Keratinocyte (primary cell): ENCODE data around the gene CTNNA3. TPM values are rescaled to one million over a fixed set of nuclear protein-coding genes. Genes with fewer than 3 reads are reported as not detected.

ENCODE experiments used
- DNase-seq: peaks from one replicate; pipeline ENCODE4 v3.0.0-alpha.2; 2011; ENCODE audit warnings: low read depth, missing footprints, low spot score
- FAIRE-seq: peaks from 2 replicates; lab custom pipeline; 2011; peaks lifted over from hg19 to GRCh38; lab: Jason Lieb, UNC
- H2AFZ ChIP-seq: 2 replicates; pipeline ENCODE4 v1.6.0; 2012; ENCODE audit warnings: low read length, control low read depth, inconsistent platforms; ENCODE audit not compliant: control insufficient read depth
- H3K27ac ChIP-seq: 2 replicates; pipeline ENCODE4 v1.5.1; 2011; ENCODE audit warnings: low read length; ENCODE audit not compliant: control insufficient read depth, insufficient read depth
- H3K27me3 ChIP-seq: 3 replicates; pipeline ENCODE4 v1.6.0; 2011; ENCODE audit warnings: low read length; ENCODE audit not compliant: control insufficient read depth, insufficient read depth; ENCODE audit errors: extremely low read depth
- H3K36me3 ChIP-seq, 2 experiments: 2 replicates in 1 of 2; 3 replicates in 1 of 2; pipeline ENCODE4 v1.5.1; 2011; ENCODE audit warnings: low read length in 2 of 2, mild to moderate bottlenecking in 1 of 2; ENCODE audit not compliant: control insufficient read depth in 2 of 2, insufficient read depth in 2 of 2; ENCODE audit errors: extremely low read depth in 1 of 2
- H3K4me1 ChIP-seq: 3 replicates; pipeline ENCODE4 v1.5.1; 2011; ENCODE audit warnings: low read length; ENCODE audit not compliant: control insufficient read depth, insufficient read depth; ENCODE audit errors: extremely low read depth
- H3K4me2 ChIP-seq: 3 replicates; pipeline ENCODE4 v1.6.0; 2011; ENCODE audit warnings: low read depth, low read length; ENCODE audit not compliant: control insufficient read depth, insufficient read depth; ENCODE audit errors: extremely low read depth
- H3K4me3 ChIP-seq, 3 experiments: fragments of 200-600 bp in 1 of 3; sonication (generic) in 1 of 3; 2 replicates in 2 of 3; 3 replicates in 1 of 3; pipeline ENCODE4 v1.5.1; 2011 to 2016; ENCODE audit warnings: low read length in 3 of 3, mild to moderate bottlenecking in 3 of 3, control low read depth in 2 of 3, inconsistent platforms in 1 of 3, low read depth in 1 of 3, mixed read lengths in 1 of 3, mixed run types in 1 of 3, moderate library complexity in 1 of 3; ENCODE audit not compliant: control insufficient read depth in 2 of 3, insufficient read depth in 2 of 3; ENCODE audit errors: extremely low read depth in 1 of 3
- H3K79me2 ChIP-seq: 2 replicates; pipeline ENCODE4 v1.6.0; 2012; ENCODE audit warnings: low read length; ENCODE audit not compliant: control insufficient read depth, insufficient read depth
- H3K9ac ChIP-seq: 3 replicates; pipeline ENCODE4 v1.6.0; 2011; ENCODE audit warnings: low read length; ENCODE audit not compliant: control insufficient read depth, insufficient read depth; ENCODE audit errors: extremely low read depth
- H3K9me1 ChIP-seq: 3 replicates; pipeline ENCODE4 v1.6.0; 2011; ENCODE audit warnings: low read length; ENCODE audit not compliant: control insufficient read depth, insufficient read depth; ENCODE audit errors: extremely low read depth
- H3K9me3 ChIP-seq: 2 replicates; pipeline ENCODE4 v1.5.1; 2012; ENCODE audit warnings: low read depth, low read length; ENCODE audit not compliant: control insufficient read depth
- H4K20me1 ChIP-seq: 3 replicates; pipeline ENCODE4 v1.6.0; 2011; ENCODE audit warnings: low read length; ENCODE audit not compliant: control insufficient read depth, insufficient read depth; ENCODE audit errors: extremely low read depth
- EZH2 ChIP-seq: IDR thresholded peaks from one replicate; pipeline ENCODE4 v1.6.1; 2012; ENCODE audit warnings: inconsistent platforms, mild to moderate bottlenecking, low read length, moderate library complexity
- dilution Hi-C: fragments of 300-500 bp; cut with MboI; formaldehyde crosslinking; loops from one replicate; pipeline ENCODE4 v1.7.0; 2020; ENCODE audit warnings: low sequenced_read_pairs; ENCODE audit not compliant: extremely low pct_ligation_motif_present
- polyA plus RNA-seq, 5 experiments: library from polyadenylated mRNA; depleted of rRNA in 3 of 5; stranded (reverse) in 3 of 5; stranded (forward) in 1 of 5; unstranded in 1 of 5; fragments of >200 nt; gene quantifications; 1 replicate in 1 of 5; 2 replicates in 3 of 5; 3 replicates in 1 of 5; pipeline versions ENCODE4 v1.2.1 to v1.2.3, GENCODE V29; 2011 to 2012; ENCODE audit warnings: missing spikeins in 2 of 5, low read depth in 1 of 5, low replicate concordance in 1 of 5
- TF ChIP-seq, protein P1 (sequence below), 3 experiments: IDR thresholded peaks in 1 of 3; conservative IDR thresholded peaks in 1 of 3; optimal IDR thresholded peaks in 1 of 3; 2 replicates in 2 of 3; 3 replicates in 1 of 3; pipeline versions ENCODE3 to v1.5.1; 2011; ENCODE audit warnings: low read length in 3 of 3, mild to moderate bottlenecking in 3 of 3, moderate library complexity in 2 of 3, control low read depth in 1 of 3, inconsistent platforms in 1 of 3; ENCODE audit not compliant: insufficient read depth in 2 of 3; ENCODE audit errors: extremely low read depth in 1 of 3

Gene CTNNA3
- polyA plus RNA-seq, 1 donor (not counting 4 experiments of a cell fraction or from before 2014, with no cell fraction given), result 0.01 TPM

DNA sequence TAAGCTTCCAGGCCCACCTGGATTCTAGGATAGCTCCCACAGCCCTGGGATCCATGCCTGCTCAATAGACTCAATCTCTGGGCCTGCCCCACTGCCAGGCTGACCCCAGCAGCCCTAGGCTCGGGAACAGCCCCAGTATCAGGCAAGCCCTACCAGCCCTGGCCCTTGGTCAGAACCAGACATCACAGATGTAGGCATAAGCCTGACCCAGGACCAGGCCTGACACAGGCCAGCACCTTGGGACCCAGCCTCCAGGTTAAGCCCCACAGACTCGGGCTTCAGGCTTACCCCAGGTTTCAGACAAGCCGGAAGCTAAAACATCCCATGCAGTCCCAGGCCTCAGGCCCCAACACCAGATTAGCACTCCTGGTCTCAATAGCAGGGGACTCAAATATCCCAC is 1046.4 kb downstream of the CTNNA3 start:
- TF ChIP-seq, protein P1, sequence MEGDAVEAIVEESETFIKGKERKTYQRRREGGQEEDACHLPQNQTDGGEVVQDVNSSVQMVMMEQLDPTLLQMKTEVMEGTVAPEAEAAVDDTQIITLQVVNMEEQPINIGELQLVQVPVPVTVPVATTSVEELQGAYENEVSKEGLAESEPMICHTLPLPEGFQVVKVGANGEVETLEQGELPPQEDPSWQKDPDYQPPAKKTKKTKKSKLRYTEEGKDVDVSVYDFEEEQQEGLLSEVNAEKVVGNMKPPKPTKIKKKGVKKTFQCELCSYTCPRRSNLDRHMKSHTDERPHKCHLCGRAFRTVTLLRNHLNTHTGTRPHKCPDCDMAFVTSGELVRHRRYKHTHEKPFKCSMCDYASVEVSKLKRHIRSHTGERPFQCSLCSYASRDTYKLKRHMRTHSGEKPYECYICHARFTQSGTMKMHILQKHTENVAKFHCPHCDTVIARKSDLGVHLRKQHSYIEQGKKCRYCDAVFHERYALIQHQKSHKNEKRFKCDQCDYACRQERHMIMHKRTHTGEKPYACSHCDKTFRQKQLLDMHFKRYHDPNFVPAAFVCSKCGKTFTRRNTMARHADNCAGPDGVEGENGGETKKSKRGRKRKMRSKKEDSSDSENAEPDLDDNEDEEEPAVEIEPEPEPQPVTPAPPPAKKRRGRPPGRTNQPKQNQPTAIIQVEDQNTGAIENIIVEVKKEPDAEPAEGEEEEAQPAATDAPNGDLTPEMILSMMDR (optimal IDR thresholded peaks at IDR 0.05 in 1 of 3, IDR thresholded peaks at IDR 0.05 in 1 of 3, conservative IDR thresholded peaks at IDR 0.05 in 1 of 3; ENCODE audit: extremely low read depth in 1 of 3, insufficient read depth in 2 of 3, low read length in 3 of 3), result no peak
- no peak for TF ChIP-seq EZH2
- no peaks in the 10 kb centered on the region for H4K20me1 ChIP-seq
- no peaks in the 10 kb centered on the region for H3K9me3 ChIP-seq
- no peak for FAIRE-seq
- H3K9ac ChIP-seq, result no peak overlapping the region
- DNase-seq, result no peak
- H3K4me3 ChIP-seq, result no peak overlapping the region
- no peaks in the 10 kb centered on the region for H3K27me3 ChIP-seq
- no peaks in the 10 kb centered on the region for H3K36me3 ChIP-seq
- dilution Hi-C loops, result no loop called here
- H3K27ac ChIP-seq, result no peak overlapping the region
- H2AFZ ChIP-seq, result no peak overlapping the region
- no peaks in the 10 kb centered on the region for H3K4me1 ChIP-seq
- H3K79me2 ChIP-seq, result no peaks in the 10 kb centered on the region
- no peaks in the 10 kb centered on the region for H3K9me1 ChIP-seq
- no peak overlapping the region for H3K4me2 ChIP-seq

DNA sequence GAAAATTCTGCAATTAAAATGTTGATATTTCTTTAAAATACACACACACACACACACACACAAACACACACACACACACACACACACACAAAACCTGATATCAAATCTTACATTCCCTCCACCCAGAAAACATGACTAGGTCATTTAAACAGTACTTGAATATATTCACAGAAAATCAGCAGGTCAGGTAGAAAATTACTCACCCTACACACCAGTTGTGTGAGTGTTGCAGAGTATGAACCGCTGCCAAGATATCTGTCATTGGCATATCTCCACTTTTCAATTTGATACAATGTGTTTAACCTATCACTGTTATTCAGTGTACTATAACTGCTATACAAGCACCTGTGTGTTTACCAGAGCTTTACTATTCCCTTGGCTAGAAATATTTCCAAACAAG is 1053.8 kb downstream of the CTNNA3 start:
- H3K9me1 ChIP-seq, result no peaks in the 10 kb centered on the region
- H4K20me1 ChIP-seq, result no peaks in the 10 kb centered on the region
- TF ChIP-seq EZH2, result no peak
- TF ChIP-seq, protein P1 (optimal IDR thresholded peaks at IDR 0.05 in 1 of 3, IDR thresholded peaks at IDR 0.05 in 1 of 3, conservative IDR thresholded peaks at IDR 0.05 in 1 of 3; ENCODE audit: extremely low read depth in 1 of 3, insufficient read depth in 2 of 3, low read length in 3 of 3), result no peak
- no peak overlapping the region for H3K9ac ChIP-seq
- H3K4me2 ChIP-seq, result no peak overlapping the region
- H3K79me2 ChIP-seq, result no peaks in the 10 kb centered on the region
- no peaks in the 10 kb centered on the region for H3K27me3 ChIP-seq
- DNase-seq, result no peak
- no peaks in the 10 kb centered on the region for H3K9me3 ChIP-seq
- H3K36me3 ChIP-seq, result no peaks in the 10 kb centered on the region
- no peak for FAIRE-seq
- dilution Hi-C loops, result no loop called here
- no peak overlapping the region for H2AFZ ChIP-seq
- H3K27ac ChIP-seq, result no peak overlapping the region
- no peaks in the 10 kb centered on the region for H3K4me1 ChIP-seq
- no peak overlapping the region for H3K4me3 ChIP-seq
